Hindlimb muscle (tissue), 1 donor: Measurements from ENCODE around the gene MTA1. TPM values are rescaled to one million over a fixed set of nuclear protein-coding genes. Genes with fewer than 3 reads are reported as not detected.

ENCODE experiments used
- DNase-seq: peaks from one replicate; pipeline ENCODE4 v3.0.0-alpha.2; 2013
- polyA plus RNA-seq: library from polyadenylated mRNA; unstranded; fragments of 120-200 nt; gene quantifications from one replicate; pipeline ENCODE4 v1.2.1, GENCODE V29; 2013; ENCODE audit not compliant: insufficient read length

Gene MTA1
- polyA plus RNA-seq, 1 donor = 90.4 TPM

GRCh38 chr14:105466531-105467248, 47.1 kb downstream of the MTA1 start:
- no peak for DNase-seq

- no peak for DNase-seq
Measured at GRCh38 chr14:105467249-105467941, 47.8 kb downstream of the MTA1 start.

GRCh38 chr14:105467942-105468471, 48.4 kb downstream of the MTA1 start:
- DNase-seq = no peak

- no peak for DNase-seq
Measured at GRCh38 chr14:105468621-105469241, 49.1 kb downstream of the MTA1 start.

- no peak for DNase-seq
Measured at GRCh38 chr14:105469456-105470349, 50.1 kb downstream of the MTA1 start.

- DNase-seq = no peak
Measured at GRCh38 chr14:105470350-105471296, 51.0 kb downstream of the MTA1 start.

GRCh38 chr14:105471297-105471821, 51.7 kb downstream of the MTA1 start:
- DNase-seq = no peak

- no peak for DNase-seq
Measured at GRCh38 chr14:105471823-105472485, 52.3 kb downstream of the MTA1 start.

- no peak for DNase-seq
Measured at GRCh38 chr14:105472486-105472991, 52.9 kb downstream of the MTA1 start.

- DNase-seq = no peak
Measured at GRCh38 chr14:105473033-105473676, 53.5 kb downstream of the MTA1 start.

GRCh38 chr14:105473677-105474482, 54.3 kb downstream of the MTA1 start:
- DNase-seq = peak; percentile 78

GRCh38 chr14:105474483-105475268, 55.0 kb downstream of the MTA1 start, which contains the start of gene CRIP2:
TSS of gene CRIP2 (plus strand) at chr14:105474821. CDS start at chr14:105474863, 42 bp downstream.
- no peak for DNase-seq

- DNase-seq = no peak
Measured at GRCh38 chr14:105475269-105476096, 55.9 kb downstream of the MTA1 start.

GRCh38 chr14:105476097-105476830, 56.6 kb downstream of the MTA1 start:
- no peak for DNase-seq

GRCh38 chr14:105476831-105477659, 57.4 kb downstream of the MTA1 start:
- DNase-seq = no peak
